SK-N-DZ (cell line): ENCODE results near the gene MMP11.

Source experiments
- DNase-seq: peaks from one replicate; pipeline ENCODE4 v3.0.0-alpha.2; 2015; ENCODE audit warnings: low spot score

The MMP11 gene

GRCh38 chr22:23828800-23829680, 56.4 kb downstream of the MMP11 start:
- DNase-seq = no peak

DNA sequence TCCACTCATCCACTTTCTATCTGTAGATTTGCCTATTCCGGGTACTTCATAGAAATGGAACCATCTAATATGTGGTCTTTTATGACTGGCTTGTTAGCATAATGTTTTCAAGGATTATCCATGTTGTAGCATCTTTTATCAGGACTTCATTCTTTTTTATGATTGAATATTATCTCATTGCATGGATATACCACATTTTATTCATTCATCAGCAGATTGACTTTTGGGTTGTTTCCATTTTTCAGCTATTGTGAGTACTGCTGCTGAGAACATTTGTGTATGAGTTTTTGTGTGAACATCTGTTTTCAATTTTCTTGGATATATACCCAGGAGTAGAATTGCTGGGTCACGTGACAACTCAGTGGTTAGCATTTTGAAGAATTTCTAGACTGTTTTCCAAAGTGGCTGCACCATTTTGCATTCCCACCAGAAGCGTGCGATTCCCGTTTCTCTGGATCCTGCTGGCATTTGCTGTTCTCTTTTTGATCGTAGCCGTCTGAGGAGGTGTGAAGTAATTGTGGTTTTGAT, 57.3 kb downstream of the MMP11 start:
- DNase-seq = no peak

GRCh38 chr22:23831261-23831660, 58.6 kb downstream of the MMP11 start:
- no peak for DNase-seq

- no peak for DNase-seq
Observed at GRCh38 chr22:23831781-23832180, 59.1 kb downstream of the MMP11 start.

DNA sequence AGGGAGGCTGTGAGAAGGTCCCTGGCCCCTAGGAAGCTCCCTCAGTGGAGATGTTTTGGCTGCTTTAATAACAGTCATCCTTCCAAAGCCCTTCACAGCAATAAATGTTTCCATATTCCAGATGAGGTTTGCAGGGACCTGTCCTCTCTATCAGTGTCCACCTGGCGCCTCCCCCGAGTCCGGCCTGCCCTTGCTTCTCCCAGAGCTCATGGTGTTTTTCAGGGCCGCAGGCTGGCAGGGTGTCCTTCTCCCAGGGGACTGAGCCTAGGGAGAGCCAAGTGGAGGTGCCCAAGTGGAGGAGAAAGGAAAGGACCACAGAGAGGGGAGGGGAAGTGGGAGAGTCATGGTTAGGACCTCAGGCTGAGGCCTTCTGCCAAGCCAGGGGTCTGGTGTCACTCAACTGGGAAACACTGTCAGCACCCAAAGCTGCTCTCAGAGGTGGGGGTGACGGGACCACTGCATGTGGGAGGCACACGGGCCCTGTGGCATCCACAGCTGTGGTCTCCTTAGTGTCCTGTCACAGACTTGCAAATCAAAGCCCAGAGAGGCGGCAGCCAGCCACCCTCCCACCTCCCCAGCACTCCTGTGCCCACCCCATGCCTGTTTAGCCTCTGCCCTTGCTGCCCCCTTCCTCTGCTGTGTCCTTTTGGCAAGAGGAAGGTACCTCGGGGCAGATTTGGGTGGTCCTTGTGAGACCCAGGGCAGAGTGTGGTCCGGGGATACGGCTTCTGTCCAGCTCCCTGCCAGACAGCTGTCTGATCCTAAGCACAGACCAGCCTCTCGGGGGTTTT, 59.8 kb downstream of the MMP11 start:
- DNase-seq = no peak

DNA sequence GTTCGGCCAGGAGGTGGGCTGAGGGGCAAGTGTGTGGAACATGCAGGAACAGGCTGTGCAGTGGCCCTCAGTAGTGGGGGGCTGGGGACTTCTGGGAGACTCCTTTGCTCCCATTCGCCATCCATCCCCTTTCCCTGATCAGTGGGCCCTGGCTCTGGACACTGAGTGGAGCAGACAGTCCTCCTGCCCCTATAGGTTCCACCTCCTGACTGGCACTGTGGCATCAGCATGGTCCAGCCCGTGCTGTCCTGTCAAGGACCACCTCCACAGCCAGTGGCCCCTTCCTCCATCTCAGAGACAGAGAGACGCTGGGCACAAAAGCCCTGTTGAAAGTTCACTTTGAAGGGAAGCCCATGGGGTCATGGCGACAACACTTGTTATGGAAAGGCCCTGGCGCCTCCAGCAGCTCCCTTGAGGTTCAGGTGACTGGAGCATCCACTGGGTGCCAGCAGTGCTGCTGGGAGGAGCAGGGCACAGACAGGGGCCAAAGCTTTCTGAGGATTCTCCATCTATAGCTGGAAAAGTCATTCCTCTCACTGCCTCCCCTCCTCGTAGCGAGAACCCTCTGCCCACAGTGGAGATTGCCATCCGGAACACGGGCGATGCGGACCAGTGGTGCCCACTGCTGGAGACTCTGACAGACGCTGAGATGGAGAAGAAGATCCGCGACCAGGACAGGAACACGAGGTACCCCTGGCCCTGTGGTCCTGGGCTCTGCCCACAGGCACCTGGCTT, 60.5 kb downstream of the MMP11 start:
- no peak for DNase-seq
